ENCODE measurements around the gene COPB2. TPM values are rescaled to one million over a fixed set of nuclear protein-coding genes. Genes with fewer than 3 reads are reported as not detected.

The COPB2 gene
- total RNA-seq, 2 donors from 2014 or later, result 67.4 to 114 TPM

DNA sequence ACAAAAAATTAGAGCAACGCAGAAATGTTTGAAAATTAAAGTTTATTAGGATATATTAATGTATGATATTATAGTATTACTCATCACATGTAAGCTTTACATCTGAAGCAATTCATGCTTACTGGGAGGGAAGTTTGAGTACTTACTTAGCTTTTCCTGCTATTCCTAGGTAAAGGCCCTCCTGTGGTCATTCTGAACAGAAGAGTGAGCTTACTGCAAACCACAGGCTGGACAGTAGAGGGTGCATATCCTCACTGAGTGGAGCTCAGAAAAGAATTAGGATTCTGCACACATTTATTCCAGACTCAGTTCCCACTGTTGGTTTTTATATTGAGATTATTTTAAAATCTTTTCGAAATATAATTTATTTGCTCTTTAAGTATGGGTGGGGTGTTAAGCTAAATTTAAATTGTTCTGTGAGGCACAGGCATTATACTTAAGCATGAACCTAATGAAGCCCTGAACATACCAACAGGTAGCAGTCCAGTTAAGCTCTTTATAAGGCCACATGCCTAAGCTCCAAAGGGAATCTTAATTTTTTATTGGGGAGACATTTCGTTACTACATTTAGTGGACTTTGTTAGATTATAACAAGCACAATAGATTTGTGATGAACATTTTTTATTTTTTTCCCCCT lies 35.4 kb downstream of the COPB2 start:
- Histone ChIP-seq H3K9me3 (no peaks in the 10 kb centered on the region), H3K27ac (no peak overlapping the region), H3K27me3 (replicated peaks; ENCODE audit: insufficient read depth) (no peaks in the 10 kb centered on the region), H3K4me3 (no peak overlapping the region), H3K4me1 (ENCODE audit: control insufficient read depth in 1 of 2, low read depth in 2 of 2) (no peaks in the 10 kb centered on the region), H3K36me3 (peaks cover 50% of the 10 kb centered on the region)
- ATAC-seq (ENCODE audit: insufficient number of reproducible peaks, low FRiP score, low read depth) (no peak), DNase-seq (ENCODE audit: low spot score) (no peak)
- TF ChIP-seq CTCF (IDR thresholded peaks at IDR 0.05), result peak; percentile 47

- H3K4me1 ChIP-seq (ENCODE audit: control insufficient read depth in 1 of 2, low read depth in 2 of 2), result peaks cover 14 to 16% of the 10 kb centered on the region in 2 donors
- H3K9me3 ChIP-seq, result no peaks in the 10 kb centered on the region
- DNase-seq (ENCODE audit: low spot score) (no peak), ATAC-seq (ENCODE audit: insufficient number of reproducible peaks, low FRiP score, low read depth) (no peak)
- TF ChIP-seq CTCF (IDR thresholded peaks at IDR 0.05), result no peak
- no peaks in the 10 kb centered on the region for H3K27me3 ChIP-seq (replicated peaks; ENCODE audit: insufficient read depth)
- no peak overlapping the region for H3K4me3 ChIP-seq
- H3K36me3 ChIP-seq, result peaks cover 30% of the 10 kb centered on the region
- H3K27ac ChIP-seq, result no peak overlapping the region
These were observed 42.7 kb downstream of the COPB2 start for GRCh38 chr3:139346771-139347170.

GRCh38 chr3:139343895-139344856 lies 45.3 kb downstream of the COPB2 start, which contains the start of gene MRPS22:
Gene MRPS22, plus strand, starts transcription at chr3:139344020. Its CDS starts 7 bp downstream, at chr3:139344027.
- no peaks in the 10 kb centered on the region for H3K9me3 ChIP-seq
- peaks cover 14% of the 10 kb centered on the region for H3K36me3 ChIP-seq
- H3K27ac ChIP-seq, result peak within 1 kb of the TSS; percentile 69 to 72
- H3K4me3 ChIP-seq, result peak within 1 kb of the TSS; percentile 92
- H3K4me1 ChIP-seq (ENCODE audit: control insufficient read depth in 1 of 2, low read depth in 2 of 2), result peaks cover 14 to 16% of the 10 kb centered on the region in 2 donors
- DNase-seq (ENCODE audit: low spot score) (peak; percentile 33), ATAC-seq (ENCODE audit: insufficient number of reproducible peaks, low FRiP score, low read depth) (peak; percentile 95)
- TF ChIP-seq CTCF (IDR thresholded peaks at IDR 0.05), result no peak
- H3K27me3 ChIP-seq (replicated peaks; ENCODE audit: insufficient read depth), result no peaks in the 10 kb centered on the region

- no peaks in the 10 kb centered on the region for H3K9me3 ChIP-seq
- H3K36me3 ChIP-seq, result peaks cover 5% of the 10 kb centered on the region
- no peaks in the 10 kb centered on the region for H3K27me3 ChIP-seq (replicated peaks; ENCODE audit: insufficient read depth)
- peaks cover 14 to 16% of the 10 kb centered on the region in 2 donors for H3K4me1 ChIP-seq (ENCODE audit: control insufficient read depth in 1 of 2, low read depth in 2 of 2)
- DNase-seq (ENCODE audit: low spot score) (no peak), ATAC-seq (ENCODE audit: insufficient number of reproducible peaks, low FRiP score, low read depth) (no peak)
- no peak overlapping the region for H3K4me3 ChIP-seq
- no peak for TF ChIP-seq CTCF (IDR thresholded peaks at IDR 0.05)
- no peak overlapping the region for H3K27ac ChIP-seq
These were observed 47.4 kb downstream of the COPB2 start for GRCh38 chr3:139342054-139342453.

- no peaks in the 10 kb centered on the region for H3K9me3 ChIP-seq
- ATAC-seq (ENCODE audit: insufficient number of reproducible peaks, low FRiP score, low read depth) (no peak), DNase-seq (ENCODE audit: low spot score) (no peak)
- no peaks in the 10 kb centered on the region for H3K36me3 ChIP-seq
- no peak for TF ChIP-seq CTCF (IDR thresholded peaks at IDR 0.05)
- no peaks in the 10 kb centered on the region for H3K27me3 ChIP-seq (replicated peaks; ENCODE audit: insufficient read depth)
- peaks cover 14% of the 10 kb centered on the region in 2 donors for H3K4me1 ChIP-seq (ENCODE audit: control insufficient read depth in 1 of 2, low read depth in 2 of 2)
- H3K27ac ChIP-seq, result no peak overlapping the region
- H3K4me3 ChIP-seq, result no peak overlapping the region
These were observed 48.7 kb downstream of the COPB2 start for GRCh38 chr3:139340784-139341183.

All from thoracic aorta (tissue), 2 donors.